GM23338 (cell line): ENCODE measurements around the gene YIF1A. TPM values are rescaled to one million over a fixed set of nuclear protein-coding genes. Genes with fewer than 3 reads are reported as not detected.

Source experiments
- EZH2 ChIP-seq: fragments of 200-600 bp; sonication (generic); IDR thresholded peaks from one replicate; pipeline ENCODE4 v1.8.0; 2017; ENCODE audit warnings: antibody characterized with exemption, mild to moderate bottlenecking, low read depth; ENCODE audit not compliant: unreplicated experiment
- NANOG ChIP-seq: IDR thresholded peaks from 2 replicates; pipeline ENCODE4 v1.6.1; 2016; ENCODE audit warnings: antibody characterized with exemption, borderline replicate concordance
- POLR2AphosphoS5 ChIP-seq: IDR thresholded peaks from 2 replicates; pipeline ENCODE4 v1.6.1; 2016; ENCODE audit warnings: antibody characterized with exemption, low read depth
- STAT1 ChIP-seq: IDR thresholded peaks from one replicate; pipeline ENCODE4 v1.6.1; 2016; ENCODE audit warnings: antibody characterized with exemption; ENCODE audit not compliant: unreplicated experiment
- ZNF114 ChIP-seq: fragments of 250-450 bp; sonication (Bioruptor Pico); IDR thresholded peaks from 2 replicates; pipeline ENCODE4 v1.5.0; 2020; ENCODE audit warnings: mild to moderate bottlenecking, moderate library complexity
- polyA plus RNA-seq: library from polyadenylated mRNA; unstranded; fragments of >200 nt; fragmentation: Nextera tagmentation; extraction: Ambion mirVana; gene quantifications from 2 replicates; pipeline ENCODE4 v1.2.1, GENCODE V29; 2016
- total RNA-seq: library from RNA; depleted of rRNA; stranded (reverse); fragments of >200 nt; shearing (Covaris generic); gene quantifications from 2 replicates; pipeline ENCODE4 v1.2.3, GENCODE V29; 2014
- TF ChIP-seq, protein P1 (sequence below), 2 experiments: fragments of 200-600 bp in 1 of 2; sonication (generic) in 1 of 2; conservative IDR thresholded peaks; 2 replicates each; pipeline versions ENCODE4 v1.5.1 to v1.6.1; 2016 to 2017; ENCODE audit warnings: antibody characterized with exemption in 2 of 2, low read depth in 2 of 2, mild to moderate bottlenecking in 2 of 2, moderate library complexity in 1 of 2
- TF ChIP-seq, protein P2 (sequence below): fragments of 250-450 bp; sonication (Bioruptor Pico); IDR thresholded peaks from 2 replicates; pipeline ENCODE4 v1.5.0; 2020; ENCODE audit warnings: mild to moderate bottlenecking, moderate library complexity

Gene YIF1A
- total and polyA plus RNA-seq, 2 experiments from 2014 or later, result 75.6 to 87.0 TPM

DNA sequence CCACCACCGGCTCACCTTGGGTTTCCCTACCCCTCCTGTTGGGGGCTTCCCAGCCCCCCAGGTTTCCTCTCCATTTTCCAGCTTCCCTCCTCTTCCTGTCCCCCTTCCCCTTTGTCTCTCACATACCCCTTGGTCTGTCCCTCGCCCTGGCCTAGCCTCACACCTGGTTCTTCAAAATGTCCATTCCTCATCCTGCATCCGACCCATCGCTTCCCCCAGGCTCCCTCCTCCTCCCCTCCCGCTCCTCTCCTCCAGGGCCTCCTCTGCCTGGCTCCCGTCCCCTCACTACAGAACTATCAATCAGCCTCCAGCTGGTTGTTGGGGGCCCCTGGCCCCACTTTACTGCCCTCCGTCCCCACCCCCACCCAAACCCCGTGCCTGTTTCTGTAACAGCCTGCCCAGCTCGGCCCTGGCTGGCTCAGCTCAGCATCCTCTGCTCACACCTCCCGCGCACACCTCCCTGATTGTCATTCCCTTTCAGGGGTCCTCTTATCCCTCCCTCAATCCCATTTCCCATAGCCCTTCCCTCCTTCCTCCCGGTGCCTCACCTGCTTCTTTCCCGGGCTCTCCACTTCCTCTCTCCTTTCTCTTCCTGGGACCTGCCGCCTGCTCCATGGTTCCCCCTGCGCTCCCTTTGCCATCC lies 9.7 kb downstream of the YIF1A start (continued):
- TF ChIP-seq, protein P1, sequence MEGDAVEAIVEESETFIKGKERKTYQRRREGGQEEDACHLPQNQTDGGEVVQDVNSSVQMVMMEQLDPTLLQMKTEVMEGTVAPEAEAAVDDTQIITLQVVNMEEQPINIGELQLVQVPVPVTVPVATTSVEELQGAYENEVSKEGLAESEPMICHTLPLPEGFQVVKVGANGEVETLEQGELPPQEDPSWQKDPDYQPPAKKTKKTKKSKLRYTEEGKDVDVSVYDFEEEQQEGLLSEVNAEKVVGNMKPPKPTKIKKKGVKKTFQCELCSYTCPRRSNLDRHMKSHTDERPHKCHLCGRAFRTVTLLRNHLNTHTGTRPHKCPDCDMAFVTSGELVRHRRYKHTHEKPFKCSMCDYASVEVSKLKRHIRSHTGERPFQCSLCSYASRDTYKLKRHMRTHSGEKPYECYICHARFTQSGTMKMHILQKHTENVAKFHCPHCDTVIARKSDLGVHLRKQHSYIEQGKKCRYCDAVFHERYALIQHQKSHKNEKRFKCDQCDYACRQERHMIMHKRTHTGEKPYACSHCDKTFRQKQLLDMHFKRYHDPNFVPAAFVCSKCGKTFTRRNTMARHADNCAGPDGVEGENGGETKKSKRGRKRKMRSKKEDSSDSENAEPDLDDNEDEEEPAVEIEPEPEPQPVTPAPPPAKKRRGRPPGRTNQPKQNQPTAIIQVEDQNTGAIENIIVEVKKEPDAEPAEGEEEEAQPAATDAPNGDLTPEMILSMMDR (conservative IDR thresholded peaks at IDR 0.05; ENCODE audit: low read depth in 2 of 2), result no peak
- TF ChIP-seq ZNF114 (CRISPR knock-in tag) (no peak), NANOG (no peak), POLR2AphosphoS5 (no peak), STAT1 (no peak), EZH2 (no peak)
- TF ChIP-seq, protein P2, sequence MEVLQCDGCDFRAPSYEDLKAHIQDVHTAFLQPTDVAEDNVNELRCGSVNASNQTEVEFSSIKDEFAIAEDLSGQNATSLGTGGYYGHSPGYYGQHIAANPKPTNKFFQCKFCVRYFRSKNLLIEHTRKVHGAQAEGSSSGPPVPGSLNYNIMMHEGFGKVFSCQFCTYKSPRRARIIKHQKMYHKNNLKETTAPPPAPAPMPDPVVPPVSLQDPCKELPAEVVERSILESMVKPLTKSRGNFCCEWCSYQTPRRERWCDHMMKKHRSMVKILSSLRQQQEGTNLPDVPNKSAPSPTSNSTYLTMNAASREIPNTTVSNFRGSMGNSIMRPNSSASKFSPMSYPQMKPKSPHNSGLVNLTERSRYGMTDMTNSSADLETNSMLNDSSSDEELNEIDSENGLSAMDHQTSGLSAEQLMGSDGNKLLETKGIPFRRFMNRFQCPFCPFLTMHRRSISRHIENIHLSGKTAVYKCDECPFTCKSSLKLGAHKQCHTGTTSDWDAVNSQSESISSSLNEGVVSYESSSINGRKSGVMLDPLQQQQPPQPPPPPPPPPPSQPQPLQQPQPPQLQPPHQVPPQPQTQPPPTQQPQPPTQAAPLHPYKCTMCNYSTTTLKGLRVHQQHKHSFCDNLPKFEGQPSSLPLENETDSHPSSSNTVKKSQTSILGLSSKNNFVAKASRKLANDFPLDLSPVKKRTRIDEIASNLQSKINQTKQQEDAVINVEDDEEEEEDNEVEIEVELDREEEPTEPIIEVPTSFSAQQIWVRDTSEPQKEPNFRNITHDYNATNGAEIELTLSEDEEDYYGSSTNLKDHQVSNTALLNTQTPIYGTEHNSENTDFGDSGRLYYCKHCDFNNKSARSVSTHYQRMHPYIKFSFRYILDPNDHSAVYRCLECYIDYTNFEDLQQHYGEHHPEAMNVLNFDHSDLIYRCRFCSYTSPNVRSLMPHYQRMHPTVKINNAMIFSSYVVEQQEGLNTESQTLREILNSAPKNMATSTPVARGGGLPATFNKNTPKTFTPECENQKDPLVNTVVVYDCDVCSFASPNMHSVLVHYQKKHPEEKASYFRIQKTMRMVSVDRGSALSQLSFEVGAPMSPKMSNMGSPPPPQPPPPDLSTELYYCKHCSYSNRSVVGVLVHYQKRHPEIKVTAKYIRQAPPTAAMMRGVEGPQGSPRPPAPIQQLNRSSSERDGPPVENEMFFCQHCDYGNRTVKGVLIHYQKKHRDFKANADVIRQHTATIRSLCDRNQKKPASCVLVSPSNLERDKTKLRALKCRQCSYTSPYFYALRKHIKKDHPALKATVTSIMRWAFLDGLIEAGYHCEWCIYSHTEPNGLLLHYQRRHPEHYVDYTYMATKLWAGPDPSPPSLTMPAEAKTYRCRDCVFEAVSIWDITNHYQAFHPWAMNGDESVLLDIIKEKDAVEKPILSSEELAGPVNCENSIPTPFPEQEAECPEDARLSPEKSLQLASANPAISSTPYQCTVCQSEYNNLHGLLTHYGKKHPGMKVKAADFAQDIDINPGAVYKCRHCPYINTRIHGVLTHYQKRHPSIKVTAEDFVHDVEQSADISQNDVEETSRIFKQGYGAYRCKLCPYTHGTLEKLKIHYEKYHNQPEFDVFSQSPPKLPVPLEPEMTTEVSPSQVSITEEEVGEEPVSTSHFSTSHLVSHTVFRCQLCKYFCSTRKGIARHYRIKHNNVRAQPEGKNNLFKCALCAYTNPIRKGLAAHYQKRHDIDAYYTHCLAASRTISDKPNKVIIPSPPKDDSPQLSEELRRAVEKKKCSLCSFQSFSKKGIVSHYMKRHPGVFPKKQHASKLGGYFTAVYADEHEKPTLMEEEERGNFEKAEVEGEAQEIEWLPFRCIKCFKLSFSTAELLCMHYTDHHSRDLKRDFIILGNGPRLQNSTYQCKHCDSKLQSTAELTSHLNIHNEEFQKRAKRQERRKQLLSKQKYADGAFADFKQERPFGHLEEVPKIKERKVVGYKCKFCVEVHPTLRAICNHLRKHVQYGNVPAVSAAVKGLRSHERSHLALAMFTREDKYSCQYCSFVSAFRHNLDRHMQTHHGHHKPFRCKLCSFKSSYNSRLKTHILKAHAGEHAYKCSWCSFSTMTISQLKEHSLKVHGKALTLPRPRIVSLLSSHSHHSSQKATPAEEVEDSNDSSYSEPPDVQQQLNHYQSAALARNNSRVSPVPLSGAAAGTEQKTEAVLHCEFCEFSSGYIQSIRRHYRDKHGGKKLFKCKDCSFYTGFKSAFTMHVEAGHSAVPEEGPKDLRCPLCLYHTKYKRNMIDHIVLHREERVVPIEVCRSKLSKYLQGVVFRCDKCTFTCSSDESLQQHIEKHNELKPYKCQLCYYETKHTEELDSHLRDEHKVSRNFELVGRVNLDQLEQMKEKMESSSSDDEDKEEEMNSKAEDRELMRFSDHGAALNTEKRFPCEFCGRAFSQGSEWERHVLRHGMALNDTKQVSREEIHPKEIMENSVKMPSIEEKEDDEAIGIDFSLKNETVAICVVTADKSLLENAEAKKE (CRISPR knock-in tag), result no peak
